Frontal cortex (tissue), 4 donors: ENCODE data around the gene ANKRD30A. TPM values are rescaled to one million over a fixed set of nuclear protein-coding genes. Genes with fewer than 3 reads are reported as not detected.
"Not testable (repeated sequence)": the region's sequence is repeated elsewhere in the genome, so short reads cannot be mapped to it uniquely, and the experiment has no call there.

Experiments
- DNase-seq, 2 donors: peaks; one replicate each; pipeline ENCODE4 v3.0.0; 2012; ENCODE audit warnings: low spot score in 2 of 2
- FAIRE-seq: peaks from 2 replicates; lab custom pipeline; 2012; peaks lifted over from hg19 to GRCh38; lab: Jason Lieb, UNC
- total RNA-seq: library from RNA; depleted of rRNA; stranded (reverse); fragments of >200 nt; gene quantifications from one replicate; pipeline ENCODE4 v1.2.3, GENCODE V29; 2014
- donor health status: control.
- donor health status: control.
- donor health status: control.

Gene ANKRD30A
- not detected for total RNA-seq

- FAIRE-seq (no peak), DNase-seq (no peak)
These were observed at the start of gene ANKRD30A for GRCh38 chr10:37125191-37125732. ANKRD30A (plus strand) TSS chr10:37125598; CDS start chr10:37125788, 190 bp downstream.

DNA sequence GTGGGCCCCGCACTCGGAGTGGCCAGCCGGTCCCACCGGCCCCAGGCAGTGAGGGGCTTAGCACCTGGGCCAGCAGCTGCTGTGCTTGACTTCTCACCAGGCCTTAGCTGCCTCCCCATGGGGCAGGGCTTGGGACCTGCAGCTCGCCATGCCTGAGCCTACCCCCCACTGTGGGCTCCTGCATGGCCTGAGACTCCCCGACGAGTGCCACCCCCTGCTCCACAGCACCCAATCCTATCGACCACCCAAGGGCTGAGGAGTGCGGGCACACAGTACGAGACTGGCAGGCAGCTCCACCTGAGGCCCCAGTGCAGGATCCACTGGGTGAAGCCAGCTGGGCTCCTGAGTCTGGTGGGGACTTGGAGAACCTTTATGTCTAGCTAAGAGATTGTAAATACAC is 49.3 kb upstream of the ANKRD30A start:
- DNase-seq, FAIRE-seq: not testable (repeated sequence)

- DNase-seq (no peak), FAIRE-seq (no peak)
These were observed 29.4 kb upstream of the ANKRD30A start for GRCh38 chr10:37095792-37096573.

- no peak for DNase-seq
- no peak for FAIRE-seq
These were observed 24.1 kb upstream of the ANKRD30A start for GRCh38 chr10:37101261-37101660.

DNA sequence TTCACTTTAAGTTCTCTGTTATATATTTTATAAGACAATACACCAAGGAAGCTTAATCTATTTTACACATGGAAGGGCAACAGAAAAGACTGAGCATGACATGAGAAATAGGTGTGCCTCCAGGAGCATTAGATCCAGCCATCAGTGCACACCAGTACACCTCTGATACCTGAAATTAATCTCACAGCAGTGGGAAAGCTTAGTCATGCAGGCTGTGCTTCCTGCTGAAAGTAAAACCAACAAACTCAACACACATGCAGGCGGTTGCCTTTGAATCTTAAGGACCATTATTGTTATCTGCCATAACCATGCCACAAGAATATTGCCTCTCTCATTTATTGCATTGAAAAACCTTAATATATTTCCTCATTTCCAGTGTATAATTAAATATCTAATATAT is 16.4 kb upstream of the ANKRD30A start:
- DNase-seq, result no peak
- FAIRE-seq, result no peak

DNA sequence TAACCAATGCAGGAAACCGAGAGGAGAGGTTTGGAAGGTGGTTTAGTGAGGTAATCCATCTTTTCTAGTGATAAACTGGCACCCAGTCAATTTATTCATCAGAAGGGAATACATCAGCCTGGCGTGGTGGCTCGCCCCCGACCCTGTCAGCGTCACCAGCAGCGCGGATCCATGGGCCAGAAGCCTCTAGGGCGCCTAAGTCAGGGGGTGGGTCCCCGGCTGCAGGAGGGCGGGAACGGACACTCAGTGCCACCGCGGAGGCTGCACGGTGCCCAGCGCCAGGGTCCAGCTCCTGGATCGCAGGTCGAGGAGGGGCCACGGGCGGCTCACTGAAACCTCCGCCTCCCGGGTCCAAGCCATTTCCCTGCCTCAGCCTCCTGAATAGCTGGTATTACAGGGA is 866 bp upstream of the ANKRD30A start:
- no peak for DNase-seq
- FAIRE-seq, result no peak

- no peak for FAIRE-seq
- no peak for DNase-seq
These were observed 523 bp downstream of the ANKRD30A start for GRCh38 chr10:37125921-37126320.

DNA sequence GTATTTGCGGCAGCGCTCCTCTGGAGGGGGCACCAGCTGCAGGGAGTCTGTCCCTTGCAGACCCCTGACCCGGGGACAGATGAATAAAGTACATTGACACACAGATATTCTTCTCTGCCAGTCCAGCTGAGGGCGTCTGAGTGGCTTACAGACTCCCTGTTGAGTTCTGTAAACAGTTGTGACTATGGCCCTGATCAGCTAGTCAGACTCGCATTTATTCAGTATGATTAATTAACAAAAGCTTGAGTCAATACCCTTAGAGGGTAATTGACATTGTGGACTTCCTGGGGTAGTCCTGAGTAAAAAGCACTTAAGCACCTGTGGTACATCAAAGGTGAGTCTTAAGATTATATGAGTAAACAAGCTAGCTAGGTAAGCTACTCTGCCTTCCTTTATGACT is 21.0 kb downstream of the ANKRD30A start:
- FAIRE-seq (no peak), DNase-seq (no peak)

GRCh38 chr10:37162430-37162829 is 37.0 kb downstream of the ANKRD30A start:
- FAIRE-seq, DNase-seq: not testable (repeated sequence)

- FAIRE-seq, DNase-seq: not testable (repeated sequence)
These were observed 46.5 kb downstream of the ANKRD30A start for GRCh38 chr10:37171945-37172344.

DNA sequence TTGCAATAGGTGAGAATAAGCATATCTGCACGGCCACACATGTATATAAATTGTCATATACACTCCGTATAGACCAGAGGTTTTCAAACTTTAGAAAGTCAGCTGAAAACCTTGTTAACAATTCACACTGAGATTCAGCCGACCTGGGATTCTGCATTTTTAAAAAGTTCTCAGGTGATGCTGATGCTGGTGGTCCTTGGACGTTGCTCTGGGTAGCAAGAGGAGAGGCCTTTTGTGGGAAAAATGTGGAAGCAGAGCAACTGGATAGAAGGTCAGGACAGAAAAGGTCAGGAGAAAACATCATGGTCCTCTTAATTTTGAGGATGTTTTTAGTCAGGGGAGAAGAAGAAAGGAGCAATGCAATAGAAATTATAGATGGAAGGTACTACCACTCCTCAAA is 52.9 kb downstream of the ANKRD30A start:
- not testable (repeated sequence) for DNase-seq, FAIRE-seq

GRCh38 chr10:37182719-37183118 is 57.3 kb downstream of the ANKRD30A start:
- not testable (repeated sequence) for DNase-seq, FAIRE-seq

DNA sequence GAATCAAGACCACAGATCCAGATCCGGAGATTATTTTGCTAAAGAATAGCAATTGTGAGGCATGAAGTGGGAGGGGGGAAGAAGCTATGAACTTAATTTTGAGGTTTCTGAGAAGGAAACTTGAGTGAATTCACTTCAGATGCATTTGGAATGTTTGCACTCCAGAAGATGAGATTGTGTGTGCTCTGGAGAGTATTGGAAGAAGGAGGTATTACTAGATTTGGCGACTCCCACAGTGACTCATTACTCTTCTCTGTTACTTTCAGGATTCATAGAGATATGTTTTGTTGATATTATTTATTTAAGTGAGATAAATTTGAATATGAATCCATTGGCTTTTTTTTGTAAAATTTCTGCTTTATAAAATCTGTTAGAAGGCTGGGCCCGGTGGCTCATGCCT is 80.7 kb downstream of the ANKRD30A start:
- DNase-seq (no peak), FAIRE-seq (no peak)

DNA sequence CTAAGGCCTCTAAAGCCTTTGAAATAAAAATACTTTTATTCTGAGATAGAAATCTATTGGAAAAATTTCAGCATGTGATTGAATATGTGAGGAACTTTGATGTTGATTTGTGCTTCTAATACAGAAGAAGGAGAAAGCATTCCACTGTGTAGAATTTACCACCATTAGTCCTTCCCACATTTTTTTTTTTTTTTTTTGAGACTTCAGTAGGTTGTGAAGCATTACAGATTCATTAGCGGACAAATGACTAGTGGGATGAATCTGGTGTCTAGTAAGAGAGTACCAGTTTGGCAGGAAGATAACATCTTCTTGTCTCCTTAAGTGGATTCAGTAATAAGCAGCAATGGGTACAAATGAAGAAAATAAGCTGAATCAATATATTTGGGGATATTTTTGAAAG is 95.5 kb downstream of the ANKRD30A start:
- DNase-seq (no peak), FAIRE-seq (no peak)

GRCh38 chr10:37222046-37222445 is 96.6 kb downstream of the ANKRD30A start:
- DNase-seq (no peak), FAIRE-seq (no peak)

DNA sequence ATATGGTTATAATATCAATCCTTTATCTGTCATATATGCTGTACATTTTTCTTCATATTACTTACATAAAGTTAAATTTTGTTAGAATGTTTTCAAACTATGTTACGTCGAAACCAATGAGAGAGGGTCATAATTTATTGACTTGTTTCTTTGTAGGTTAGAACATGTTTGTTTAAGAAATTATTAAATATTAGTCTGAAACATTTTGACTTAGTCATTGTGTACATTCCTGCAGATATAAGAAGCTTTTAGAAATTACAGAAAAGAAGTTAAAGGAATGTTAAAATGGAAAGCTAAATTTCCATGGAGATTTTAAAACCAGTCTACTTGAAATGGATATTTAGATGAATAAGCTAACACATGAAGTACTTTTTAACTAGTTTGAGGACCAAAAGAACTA is 99.8 kb downstream of the ANKRD30A start:
- DNase-seq (no peak), FAIRE-seq (peak; percentile 77)

- FAIRE-seq, result no peak
- no peak for DNase-seq
These were observed 101.1 kb downstream of the ANKRD30A start for GRCh38 chr10:37226524-37226923.

DNA sequence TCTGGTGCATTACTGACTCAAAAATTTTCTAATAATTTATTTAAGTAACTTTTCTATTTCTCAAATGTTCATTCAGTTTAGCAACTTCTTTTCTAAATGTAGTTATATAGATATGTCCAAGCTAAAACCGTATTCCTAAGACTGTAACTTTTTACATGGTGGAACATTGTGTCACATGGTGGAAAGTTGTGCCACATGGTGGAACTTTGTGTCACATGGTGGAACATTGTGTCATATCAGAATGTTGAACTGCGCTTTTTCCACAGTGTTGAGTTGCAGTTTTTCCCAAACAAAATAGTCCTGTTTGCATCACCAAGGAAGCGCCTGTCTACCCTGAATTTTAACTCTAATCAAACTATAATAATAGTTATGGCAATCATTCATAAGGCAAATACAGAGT is 109.3 kb downstream of the ANKRD30A start:
- DNase-seq (no peak), FAIRE-seq (no peak)

- no peak for FAIRE-seq
- DNase-seq, result no peak
These were observed 110.7 kb downstream of the ANKRD30A start for GRCh38 chr10:37236093-37236492.

GRCh38 chr10:37240223-37240622 is 114.8 kb downstream of the ANKRD30A start:
- FAIRE-seq, result no peak
- no peak for DNase-seq

- FAIRE-seq, result no peak
- no peak for DNase-seq
These were observed 121.2 kb downstream of the ANKRD30A start for GRCh38 chr10:37246637-37247036.

DNA sequence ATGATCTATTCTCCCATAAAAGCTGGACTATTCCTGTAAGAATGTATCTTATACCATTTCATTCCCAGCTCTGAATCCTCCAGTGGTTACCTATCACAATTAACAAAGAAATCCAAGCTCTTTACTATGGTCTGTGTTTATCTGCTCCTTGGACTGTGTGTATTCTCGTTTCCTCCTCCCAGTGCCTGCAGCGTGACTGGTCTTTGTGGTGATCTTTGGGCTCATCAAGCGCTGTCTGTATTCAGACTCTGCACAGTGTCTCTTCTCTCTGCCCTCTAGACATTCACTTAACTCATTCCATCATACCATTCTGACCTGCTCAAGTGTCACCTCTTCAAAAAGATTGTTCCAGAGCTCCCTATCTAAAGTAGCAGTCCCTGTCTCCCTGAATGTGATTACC is 130.4 kb downstream of the ANKRD30A start:
- FAIRE-seq, DNase-seq: not testable (repeated sequence)
